ENCODE results near the gene FHAD1. TPM values are rescaled to one million over a fixed set of nuclear protein-coding genes. Genes with fewer than 3 reads are reported as not detected.

Gene FHAD1
- total RNA-seq, 3 donors from 2014 or later (not counting 1 experiment from before 2014, with no cell fraction given), result 0.72 to 1.9 (median 1.7) TPM

GRCh38 chr1:15205586-15206346 is 41.3 kb upstream of the FHAD1 start:
- Histone ChIP-seq H3K27ac (ENCODE audit: low read length) (no peak overlapping the region), H3K9me3 (ENCODE audit: control insufficient read depth, insufficient read depth, low read length) (no peaks in the 10 kb centered on the region), H3K36me3 (ENCODE audit: control insufficient read depth, insufficient read depth, low read length) (no peaks in the 10 kb centered on the region), H3K4me1 (ENCODE audit: control insufficient read depth, insufficient read depth, low read length) (no peaks in the 10 kb centered on the region), H3K4me3 (ENCODE audit: low read length) (no peak overlapping the region), H3K27me3 (ENCODE audit: control insufficient read depth, insufficient read depth, low read length) (no peaks in the 10 kb centered on the region)
- Mint-ChIP-seq H3K27me3 (ENCODE audit: low read depth in 2 of 2) (peaks cover 0 to 3% of the 10 kb centered on the region in 2 donors), H3K9me3 (no peaks in the 10 kb centered on the region), H3K36me3 (no peaks in the 10 kb centered on the region), H3K4me3 (no peak overlapping the region), H3K27ac (no peak overlapping the region), H3K4me1 (no peaks in the 10 kb centered on the region)
- DNase-seq (no peak), ATAC-seq (no peak)
- 91% methylated on average over 11 of the region's 12 CpGs for WGBS (ENCODE audit: insufficient coverage)
- no peak for TF ChIP-seq CTCF (IDR thresholded peaks at IDR 0.05)
- intact Hi-C loops (cut with micrococcal nuclease), result no loop called here

GRCh38 chr1:15206418-15207030 is 40.5 kb upstream of the FHAD1 start:
- no peak overlapping the region for H3K27ac Mint-ChIP-seq
- no peaks in the 10 kb centered on the region for H3K9me3 Mint-ChIP-seq
- H3K36me3 Mint-ChIP-seq, result no peaks in the 10 kb centered on the region
- intact Hi-C loops (cut with micrococcal nuclease), result no loop called here
- ATAC-seq, result no peak
- Histone ChIP-seq H3K27ac (ENCODE audit: low read length) (no peak overlapping the region), H3K4me3 (ENCODE audit: low read length) (no peak overlapping the region), H3K9me3 (ENCODE audit: control insufficient read depth, insufficient read depth, low read length) (no peaks in the 10 kb centered on the region), H3K4me1 (ENCODE audit: control insufficient read depth, insufficient read depth, low read length) (no peaks in the 10 kb centered on the region), H3K36me3 (ENCODE audit: control insufficient read depth, insufficient read depth, low read length) (no peaks in the 10 kb centered on the region), H3K27me3 (ENCODE audit: control insufficient read depth, insufficient read depth, low read length) (no peaks in the 10 kb centered on the region)
- no peak overlapping the region for H3K4me3 Mint-ChIP-seq
- 81% methylated on average over 8 of the region's 8 CpGs for WGBS (ENCODE audit: insufficient coverage)
- peaks cover 0 to 3% of the 10 kb centered on the region in 2 donors for H3K27me3 Mint-ChIP-seq (ENCODE audit: low read depth in 2 of 2)
- TF ChIP-seq CTCF (IDR thresholded peaks at IDR 0.05), result no peak
- H3K4me1 Mint-ChIP-seq, result no peaks in the 10 kb centered on the region
- DNase-seq, result no peak

- H3K4me1 ChIP-seq (ENCODE audit: control insufficient read depth, insufficient read depth, low read length), result no peaks in the 10 kb centered on the region
- no peaks in the 10 kb centered on the region for H3K36me3 ChIP-seq (ENCODE audit: control insufficient read depth, insufficient read depth, low read length)
- Mint-ChIP-seq H3K36me3 (no peaks in the 10 kb centered on the region), H3K4me3 (no peak overlapping the region), H3K9me3 (no peaks in the 10 kb centered on the region), H3K4me1 (no peaks in the 10 kb centered on the region), H3K27ac (no peak overlapping the region), H3K27me3 (ENCODE audit: low read depth in 2 of 2) (peaks cover 0 to 3% of the 10 kb centered on the region in 2 donors)
- intact Hi-C loops (cut with micrococcal nuclease), result no loop called here
- ATAC-seq, result no peak
- WGBS (ENCODE audit: insufficient coverage), result 92% methylated on average over 25 of the region's 25 CpGs
- no peak overlapping the region for H3K4me3 ChIP-seq (ENCODE audit: low read length)
- no peak for DNase-seq
- H3K27ac ChIP-seq (ENCODE audit: low read length), result no peak overlapping the region
- no peaks in the 10 kb centered on the region for H3K27me3 ChIP-seq (ENCODE audit: control insufficient read depth, insufficient read depth, low read length)
- no peaks in the 10 kb centered on the region for H3K9me3 ChIP-seq (ENCODE audit: control insufficient read depth, insufficient read depth, low read length)
- no peak for TF ChIP-seq CTCF (IDR thresholded peaks at IDR 0.05)
Observed at GRCh38 chr1:15207031-15207828, 39.8 kb upstream of the FHAD1 start.
